A673 (cell line): ENCODE measurements around the gene ITPR1. TPM values are rescaled to one million over a fixed set of nuclear protein-coding genes. Genes with fewer than 3 reads are reported as not detected.

Source experiments
- BruUV-seq: library from RNA; stranded (reverse); fragments of 400-500 nt; replicated peaks from 2 replicates; lab custom pipeline; 2021; lab: Mats Ljungman, UMichigan
- CTCF ChIA-PET: fragments of 300-600 bp; sonication (Branson Sonifier 250); formaldehyde crosslinking; loops from one replicate; lab custom pipeline; 2022; ENCODE audit warnings: antibody characterized with exemption; lab: Charles Lee
- POLR2A ChIA-PET: fragments of 300-600 bp; sonication (Branson Sonifier 250); formaldehyde crosslinking; loops from one replicate; lab custom pipeline; 2022; ENCODE audit warnings: antibody characterized with exemption; ENCODE audit not compliant: low non-redundant PET; lab: Charles Lee
- DNase-seq: peaks from one replicate; pipeline ENCODE4 v3.0.0-alpha.2; 2015; ENCODE audit warnings: low spot score
- H3K27ac ChIP-seq: fragments of 200-600 bp; sonication (generic); 2 replicates; pipeline ENCODE4 v1.5.1; 2016; ENCODE audit warnings: mixed run types, low read depth, mild to moderate bottlenecking, mixed read lengths, antibody characterized with exemption, low read length; ENCODE audit not compliant: poor library complexity, severe bottlenecking
- H3K27me3 ChIP-seq: fragments of 200-600 bp; sonication (generic); replicated peaks from 2 replicates; pipeline ENCODE4 v1.6.1; 2017; ENCODE audit warnings: mixed run types, low read depth, mild to moderate bottlenecking, mixed read lengths, antibody characterized with exemption, low read length; ENCODE audit not compliant: insufficient read depth, poor library complexity
- H3K36me3 ChIP-seq: fragments of 200-600 bp; sonication (generic); 2 replicates; pipeline ENCODE4 v1.6.1; 2016; ENCODE audit warnings: mixed run types, mild to moderate bottlenecking, mixed read lengths, antibody characterized with exemption, low read length; ENCODE audit not compliant: insufficient read depth, poor library complexity, severe bottlenecking
- H3K4me1 ChIP-seq: fragments of 200-600 bp; sonication (generic); 2 replicates; pipeline ENCODE4 v1.6.1; 2017; ENCODE audit warnings: mixed run types, mild to moderate bottlenecking, mixed read lengths, antibody characterized with exemption, low read length; ENCODE audit not compliant: insufficient read depth, poor library complexity, severe bottlenecking
- H3K4me3 ChIP-seq: fragments of 200-600 bp; sonication (generic); 2 replicates; pipeline ENCODE4 v1.5.1; 2016; ENCODE audit warnings: low read depth, mixed run types, mild to moderate bottlenecking, mixed read lengths, low read length; ENCODE audit not compliant: poor library complexity, severe bottlenecking
- H3K9me3 ChIP-seq: fragments of 200-600 bp; sonication (generic); 2 replicates; pipeline ENCODE4 v1.6.1; 2016; ENCODE audit warnings: mixed run types, low read depth, mild to moderate bottlenecking, mixed read lengths, antibody characterized with exemption, low read length; ENCODE audit not compliant: poor library complexity, severe bottlenecking
- EZH2 ChIP-seq: fragments of 200-600 bp; sonication (generic); IDR thresholded peaks from 2 replicates; pipeline ENCODE4 v1.6.1; 2017; ENCODE audit warnings: borderline replicate concordance, low read depth, mild to moderate bottlenecking, mixed read lengths, antibody characterized with exemption, low read length; ENCODE audit not compliant: poor library complexity, severe bottlenecking
- intact Hi-C: fragments of 100-400 bp; cut with micrococcal nuclease; formaldehyde crosslinking; loops from one replicate; pipeline ENCODE4 v1.10.0; 2022; ENCODE audit not compliant: unreplicated experiment
- total RNA-seq: library from RNA; stranded (reverse); gene quantifications from 2 replicates; pipeline ENCODE4 v1.2.3, GENCODE V29; 2021
- TF ChIP-seq, protein P1 (sequence below): fragments of 300-800, 200-600 bp; sonication (generic); conservative IDR thresholded peaks from 2 replicates; pipeline ENCODE4 v1.5.1; 2017; ENCODE audit warnings: low read depth, mild to moderate bottlenecking, antibody characterized with exemption, low read length, moderate library complexity, mixed read lengths

Gene ITPR1
- total RNA-seq, 1 experiment from 2014 or later = 8.6 TPM

DNA sequence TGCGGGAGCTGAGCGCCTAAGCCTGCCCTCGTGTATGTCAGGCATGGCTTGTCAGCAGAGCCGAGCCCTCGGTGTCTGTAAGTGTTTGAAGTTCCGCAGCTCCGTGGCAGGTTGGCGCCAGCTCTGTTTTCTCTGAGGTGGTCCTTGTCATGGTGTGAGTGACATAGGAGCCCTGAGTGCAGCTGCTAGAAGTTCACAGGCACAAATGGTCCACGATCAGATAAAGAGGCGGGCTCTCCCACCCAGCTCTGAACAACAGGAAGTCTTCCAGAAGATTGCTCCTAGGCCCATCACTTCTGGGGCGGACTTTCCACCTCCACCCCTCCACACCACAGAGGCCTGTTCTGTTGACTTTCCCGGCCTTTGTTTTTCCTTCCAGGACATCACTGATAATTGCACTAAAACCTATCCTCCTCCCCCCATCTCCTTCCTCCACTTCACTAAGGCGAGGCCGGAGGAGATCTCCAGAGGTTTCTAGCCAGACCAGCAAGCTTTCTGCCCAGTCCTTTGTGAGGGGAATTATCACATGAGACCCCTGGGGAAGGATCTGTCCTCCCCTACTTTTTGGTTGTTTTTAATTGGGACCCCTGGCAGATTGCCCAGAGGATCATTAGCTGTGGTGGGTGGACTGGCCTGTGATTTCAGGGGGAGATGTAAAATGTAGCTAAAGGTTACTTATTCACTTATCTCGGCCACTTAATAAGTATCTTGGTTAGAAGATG lies 19.9 kb downstream of the ITPR1 start:
- Histone ChIP-seq H3K9me3 (no peaks in the 10 kb centered on the region), H3K36me3 (no peaks in the 10 kb centered on the region), H3K27ac (no peak overlapping the region), H3K27me3 (no peaks in the 10 kb centered on the region), H3K4me3 (no peak overlapping the region), H3K4me1 (peaks cover 3% of the 10 kb centered on the region)
- intact Hi-C loops = no loop called here
- ChIA-PET POLR2A (no interaction called here), CTCF (no interaction called here)
- TF ChIP-seq, protein P1, sequence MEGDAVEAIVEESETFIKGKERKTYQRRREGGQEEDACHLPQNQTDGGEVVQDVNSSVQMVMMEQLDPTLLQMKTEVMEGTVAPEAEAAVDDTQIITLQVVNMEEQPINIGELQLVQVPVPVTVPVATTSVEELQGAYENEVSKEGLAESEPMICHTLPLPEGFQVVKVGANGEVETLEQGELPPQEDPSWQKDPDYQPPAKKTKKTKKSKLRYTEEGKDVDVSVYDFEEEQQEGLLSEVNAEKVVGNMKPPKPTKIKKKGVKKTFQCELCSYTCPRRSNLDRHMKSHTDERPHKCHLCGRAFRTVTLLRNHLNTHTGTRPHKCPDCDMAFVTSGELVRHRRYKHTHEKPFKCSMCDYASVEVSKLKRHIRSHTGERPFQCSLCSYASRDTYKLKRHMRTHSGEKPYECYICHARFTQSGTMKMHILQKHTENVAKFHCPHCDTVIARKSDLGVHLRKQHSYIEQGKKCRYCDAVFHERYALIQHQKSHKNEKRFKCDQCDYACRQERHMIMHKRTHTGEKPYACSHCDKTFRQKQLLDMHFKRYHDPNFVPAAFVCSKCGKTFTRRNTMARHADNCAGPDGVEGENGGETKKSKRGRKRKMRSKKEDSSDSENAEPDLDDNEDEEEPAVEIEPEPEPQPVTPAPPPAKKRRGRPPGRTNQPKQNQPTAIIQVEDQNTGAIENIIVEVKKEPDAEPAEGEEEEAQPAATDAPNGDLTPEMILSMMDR = no peak
- TF ChIP-seq EZH2 = no peak
- DNase-seq = no peak
- BruUV-seq = no TSS peak

DNA sequence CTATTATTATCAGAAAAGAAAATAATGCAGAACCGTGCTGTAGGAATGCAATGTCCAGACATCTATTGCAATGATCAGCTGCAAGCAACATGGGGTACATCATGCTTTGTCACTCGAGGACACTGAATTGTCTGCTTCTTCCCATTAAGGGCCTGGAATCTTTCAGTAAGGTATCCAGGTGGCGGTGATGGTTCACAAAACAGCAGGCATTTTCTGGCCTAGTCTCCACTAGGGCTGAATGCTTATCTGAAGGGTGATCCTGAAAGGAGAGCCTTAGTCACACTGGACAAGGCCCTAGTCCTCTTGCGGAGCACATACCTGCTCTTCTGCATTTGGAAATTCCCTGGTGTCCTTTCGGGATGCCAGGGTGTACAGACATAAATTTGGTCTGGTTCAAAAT lies 21.2 kb downstream of the ITPR1 start:
- DNase-seq = no peak
- no peak overlapping the region for H3K27ac ChIP-seq
- no TSS peak for BruUV-seq
- ChIA-PET CTCF (no interaction called here), POLR2A (no interaction called here)
- TF ChIP-seq, protein P1 = no peak
- TF ChIP-seq EZH2 = no peak
- H3K36me3 ChIP-seq = no peaks in the 10 kb centered on the region
- H3K9me3 ChIP-seq = no peaks in the 10 kb centered on the region
- H3K4me1 ChIP-seq = no peaks in the 10 kb centered on the region
- no peak overlapping the region for H3K4me3 ChIP-seq
- no peaks in the 10 kb centered on the region for H3K27me3 ChIP-seq
- intact Hi-C loops = no loop called here

DNA sequence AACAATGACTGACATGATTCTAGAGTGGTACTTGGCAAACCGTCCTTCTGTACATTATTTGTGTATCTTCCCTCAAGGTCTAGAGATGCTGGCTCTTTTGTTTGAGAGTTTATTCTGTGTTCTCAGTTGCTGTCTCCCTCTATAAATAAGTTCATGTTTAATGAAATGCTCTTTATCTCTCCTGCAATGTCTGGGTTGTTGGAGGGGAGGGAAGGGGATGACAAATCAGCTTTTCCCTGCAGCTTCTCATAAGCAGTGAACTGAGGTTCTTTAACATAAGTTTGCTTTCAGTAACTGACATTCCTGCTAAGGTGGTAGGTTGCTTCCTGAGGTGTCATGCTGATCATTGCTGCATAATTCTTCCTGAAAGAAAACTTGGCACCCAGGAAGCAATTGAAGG lies 21.8 kb downstream of the ITPR1 start:
- no TSS peak for BruUV-seq
- ChIA-PET CTCF (no interaction called here), POLR2A (interaction anchor here (0.6 kb wide), 1 partner anchor 21 kb away, joined by 3 read pairs; no protein-coding TSS in a partner anchor)
- H3K36me3 ChIP-seq = no peaks in the 10 kb centered on the region
- no peaks in the 10 kb centered on the region for H3K9me3 ChIP-seq
- no peak overlapping the region for H3K27ac ChIP-seq
- intact Hi-C loops = no loop called here
- no peaks in the 10 kb centered on the region for H3K4me1 ChIP-seq
- TF ChIP-seq, protein P1 = no peak
- no peak for TF ChIP-seq EZH2
- no peaks in the 10 kb centered on the region for H3K27me3 ChIP-seq
- DNase-seq = no peak
- no peak overlapping the region for H3K4me3 ChIP-seq
